ENCODE measurements around the gene KCTD13.

- no peak for TF ChIP-seq POLR2A (IDR thresholded peaks at IDR 0.05; ENCODE audit: low read depth, low read length)
- TF ChIP-seq POLR2AphosphoS5 (IDR thresholded peaks at IDR 0.05; ENCODE audit: low read depth, low read length) = no peak
- TF ChIP-seq TAF1 (IDR thresholded peaks at IDR 0.05; ENCODE audit: low read depth, low read length) = no peak
Measured at GRCh38 chr16:29858149-29858849, 67.7 kb downstream of the KCTD13 start.
